ENCODE results near the gene UBE2B.
"Not testable (repeated sequence)": the region's sequence is repeated elsewhere in the genome, so short reads cannot be mapped to it uniquely, and the experiment has no call there.

UBE2B gene

DNA sequence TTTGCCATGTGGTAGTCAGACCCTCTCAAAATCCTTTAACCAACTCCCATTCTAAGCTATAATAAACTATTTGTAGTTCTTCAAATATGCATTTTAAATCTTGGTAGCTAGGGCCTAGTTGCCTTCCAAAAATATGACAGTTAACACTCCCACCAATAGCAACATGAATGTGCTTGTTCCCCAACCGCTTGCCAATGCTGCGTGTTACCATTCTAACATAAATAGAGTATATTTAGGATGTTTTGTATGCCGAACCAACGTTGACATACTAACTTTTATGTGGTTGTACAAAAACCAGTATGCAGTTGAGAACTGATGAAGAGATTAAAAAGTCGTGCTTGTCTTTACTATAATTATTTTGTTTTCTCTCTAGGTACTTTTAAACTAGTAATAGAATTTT lies 9.0 kb downstream of the UBE2B start (continued):
- TF ChIP-seq SCRT1 (tag by site-specific recombination; IDR thresholded peaks at IDR 0.05; ENCODE audit: borderline replicate concordance) (no peak), WT1 (tag by site-specific recombination; IDR thresholded peaks at IDR 0.05) (no peak), ZNF501 (tag by site-specific recombination; IDR thresholded peaks at IDR 0.05) (no peak), ZNF354C (tag by site-specific recombination; IDR thresholded peaks at IDR 0.05; ENCODE audit: borderline replicate concordance, low read depth) (no peak), ZNF792 (tag by site-specific recombination; IDR thresholded peaks at IDR 0.05) (no peak), KLF16 (tag by site-specific recombination; IDR thresholded peaks at IDR 0.05) (no peak)

DNA sequence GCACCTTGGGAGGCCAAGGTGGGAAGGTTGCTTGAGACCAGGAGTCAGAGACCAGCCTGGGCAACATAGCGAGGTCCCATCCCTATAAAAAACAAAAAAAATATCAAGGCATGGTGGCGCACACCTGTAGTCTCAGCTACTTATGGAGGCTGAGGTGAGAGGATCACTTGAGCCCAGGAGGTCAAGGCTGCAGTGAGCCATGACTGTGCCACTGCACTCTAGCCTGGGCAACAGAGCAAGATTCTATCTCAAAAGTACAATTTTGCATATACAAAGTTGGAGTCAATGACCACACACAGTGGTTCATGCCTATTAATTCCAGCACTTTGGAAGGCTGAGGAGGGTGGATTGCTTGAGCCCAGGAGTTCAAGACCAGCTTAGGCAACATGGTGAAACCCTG lies 10.8 kb downstream of the UBE2B start:
- POLR2A ChIA-PET: interaction anchor here (2.0 kb wide), 1 partner anchor 10 kb away, joined by 5 read pairs; the partner anchor contains the start of gene UBE2B
- H3K9me3 ChIP-seq (ENCODE audit: control insufficient read depth, insufficient read depth, low read depth, low read length); H3K4me1 ChIP-seq (ENCODE audit: control insufficient read depth, insufficient read depth, low read length); H3K27ac ChIP-seq (ENCODE audit: extremely low read depth, low read depth, low read length); H3K4me3 ChIP-seq (ENCODE audit: low read depth, low read length): not testable (repeated sequence)
- TF ChIP-seq ZNF121 (tag by site-specific recombination; IDR thresholded peaks at IDR 0.05): peak; percentile 78; the same call in 1 of the 2 replicates
- peaks cover 76 to 85% of the 10 kb centered on the region in 2 experiments for H3K36me3 ChIP-seq (ENCODE audit: control insufficient read depth in 2 of 2, insufficient read depth in 1 of 2, low read length in 2 of 2)
- CTCF ChIA-PET: interaction anchor here (0.7 to 1.5 kb wide), 4 partner anchors 10 to 205 kb away, joined by 3 to 4 read pairs (median 3); no protein-coding TSS in a partner anchor

DNA sequence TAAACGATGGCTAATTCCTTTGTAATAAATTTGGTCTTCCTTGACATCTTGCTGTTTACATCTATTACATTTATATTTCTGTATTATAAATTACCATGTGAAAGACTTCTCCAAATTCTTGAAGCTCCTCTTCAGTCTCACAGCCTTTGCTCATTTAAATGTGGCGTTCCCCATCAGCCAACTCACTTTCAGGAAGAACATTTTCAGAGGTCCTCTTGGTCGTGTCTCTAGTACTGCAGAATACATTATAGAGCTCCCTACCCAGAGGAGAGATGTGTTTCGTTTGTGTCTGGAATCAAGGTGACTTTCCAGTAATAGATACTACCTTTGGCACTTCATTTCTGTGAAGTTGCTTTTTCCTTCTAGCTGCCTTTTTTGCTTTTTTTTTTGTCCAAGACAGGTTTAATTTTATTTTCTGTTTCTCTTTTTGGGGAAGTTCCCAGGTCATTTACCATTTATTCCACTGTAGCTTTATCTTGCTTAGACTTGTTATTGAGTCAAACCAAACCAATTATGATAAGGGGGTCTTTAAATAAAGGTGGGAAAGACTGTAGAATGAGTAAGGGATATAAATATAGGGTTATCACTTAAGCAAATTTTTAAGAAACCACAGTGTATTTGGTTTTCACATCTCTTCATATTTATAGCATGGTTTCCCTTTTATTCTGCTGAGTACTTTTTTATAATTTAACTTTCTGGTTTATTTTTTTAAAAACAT lies 12.8 kb downstream of the UBE2B start:
- Histone ChIP-seq H3K36me3 (ENCODE audit: control insufficient read depth in 2 of 2, insufficient read depth in 1 of 2, low read length in 2 of 2) (peaks cover 82 to 86% of the 10 kb centered on the region in 2 experiments), H3K4me3 (ENCODE audit: low read depth, low read length) (no peak overlapping the region)
- POLR2A ChIA-PET: interaction anchor here (1.7 kb wide), 1 partner anchor 12 kb away, joined by 5 read pairs; the partner anchor contains the start of gene UBE2B

DNA sequence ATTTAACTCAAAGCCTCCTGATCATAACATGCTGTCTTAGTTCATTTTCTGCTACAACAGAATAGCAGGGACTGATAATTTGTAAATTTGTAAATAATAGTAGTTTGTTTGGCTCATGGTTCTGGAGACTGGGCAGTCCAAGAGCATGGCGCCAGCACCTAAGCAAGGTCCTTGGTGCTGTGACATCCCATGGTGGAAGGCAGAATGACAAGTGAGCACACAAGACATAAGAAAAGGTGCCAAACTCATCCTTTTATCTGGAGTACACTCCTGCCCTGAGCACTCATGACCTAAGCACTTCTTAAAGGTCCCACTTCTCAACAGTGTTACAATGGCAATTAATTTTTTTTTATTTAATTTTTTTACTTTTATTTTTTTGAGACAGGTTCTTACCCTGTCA lies 16.1 kb downstream of the UBE2B start:
- H3K36me3 ChIP-seq (ENCODE audit: control insufficient read depth in 2 of 2, insufficient read depth in 1 of 2, low read length in 2 of 2): peaks cover 79 to 85% of the 10 kb centered on the region in 2 experiments
- no peaks in the 10 kb centered on the region for H3K9me3 ChIP-seq (ENCODE audit: control insufficient read depth, insufficient read depth, low read depth, low read length)
- no peaks in the 10 kb centered on the region for H3K4me1 ChIP-seq (ENCODE audit: control insufficient read depth, insufficient read depth, low read length)
- POLR2A ChIA-PET: no interaction called here
- H3K4me3 ChIP-seq (ENCODE audit: low read depth, low read length): no peak overlapping the region
- no peak overlapping the region for H3K27ac ChIP-seq (ENCODE audit: extremely low read depth, low read depth, low read length)
- CTCF ChIA-PET: interaction anchor here (1.2 kb wide), 1 partner anchor 84 kb away, joined by 3 read pairs; no protein-coding TSS in a partner anchor
- TF ChIP-seq, protein P1, sequence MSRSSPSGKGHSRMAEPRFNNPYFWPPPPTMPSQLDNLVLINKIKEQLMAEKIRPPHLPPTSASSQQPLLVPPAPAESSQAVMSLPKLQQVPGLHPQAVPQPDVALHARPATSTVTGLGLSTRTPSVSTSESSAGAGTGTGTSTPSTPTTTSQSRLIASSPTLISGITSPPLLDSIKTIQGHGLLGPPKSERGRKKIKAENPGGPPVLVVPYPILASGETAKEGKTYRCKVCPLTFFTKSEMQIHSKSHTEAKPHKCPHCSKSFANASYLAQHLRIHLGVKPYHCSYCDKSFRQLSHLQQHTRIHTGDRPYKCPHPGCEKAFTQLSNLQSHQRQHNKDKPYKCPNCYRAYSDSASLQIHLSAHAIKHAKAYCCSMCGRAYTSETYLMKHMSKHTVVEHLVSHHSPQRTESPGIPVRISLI (tag by site-specific recombination; IDR thresholded peaks at IDR 0.05): 0 out of 2 replicates have a peak, but pooled peaks have one; percentile 23
- TF ChIP-seq BCL11A (tag by site-specific recombination; IDR thresholded peaks at IDR 0.05; ENCODE audit: low read depth): no peak
- TF ChIP-seq REPIN1 (tag by site-specific recombination; IDR thresholded peaks at IDR 0.05; ENCODE audit: low read depth): no peak

More for the DNA sequence above, 12.8 kb downstream of the UBE2B start:
- no peaks in the 10 kb centered on the region for H3K4me1 ChIP-seq (ENCODE audit: control insufficient read depth, insufficient read depth, low read length)
- no peak for TF ChIP-seq ZNF24 (tag by site-specific recombination; IDR thresholded peaks at IDR 0.05)
- no peak for TF ChIP-seq ZNF600 (tag by site-specific recombination; IDR thresholded peaks at IDR 0.05)
- no peak for TF ChIP-seq SCRT1 (tag by site-specific recombination; IDR thresholded peaks at IDR 0.05; ENCODE audit: borderline replicate concordance)
- TF ChIP-seq ZNF214 (tag by site-specific recombination; IDR thresholded peaks at IDR 0.05; ENCODE audit: borderline replicate concordance): no peak
- TF ChIP-seq, protein P2, sequence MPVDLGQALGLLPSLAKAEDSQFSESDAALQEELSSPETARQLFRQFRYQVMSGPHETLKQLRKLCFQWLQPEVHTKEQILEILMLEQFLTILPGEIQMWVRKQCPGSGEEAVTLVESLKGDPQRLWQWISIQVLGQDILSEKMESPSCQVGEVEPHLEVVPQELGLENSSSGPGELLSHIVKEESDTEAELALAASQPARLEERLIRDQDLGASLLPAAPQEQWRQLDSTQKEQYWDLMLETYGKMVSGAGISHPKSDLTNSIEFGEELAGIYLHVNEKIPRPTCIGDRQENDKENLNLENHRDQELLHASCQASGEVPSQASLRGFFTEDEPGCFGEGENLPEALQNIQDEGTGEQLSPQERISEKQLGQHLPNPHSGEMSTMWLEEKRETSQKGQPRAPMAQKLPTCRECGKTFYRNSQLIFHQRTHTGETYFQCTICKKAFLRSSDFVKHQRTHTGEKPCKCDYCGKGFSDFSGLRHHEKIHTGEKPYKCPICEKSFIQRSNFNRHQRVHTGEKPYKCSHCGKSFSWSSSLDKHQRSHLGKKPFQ (tag by site-specific recombination; IDR thresholded peaks at IDR 0.05): no peak
- TF ChIP-seq, protein P3, sequence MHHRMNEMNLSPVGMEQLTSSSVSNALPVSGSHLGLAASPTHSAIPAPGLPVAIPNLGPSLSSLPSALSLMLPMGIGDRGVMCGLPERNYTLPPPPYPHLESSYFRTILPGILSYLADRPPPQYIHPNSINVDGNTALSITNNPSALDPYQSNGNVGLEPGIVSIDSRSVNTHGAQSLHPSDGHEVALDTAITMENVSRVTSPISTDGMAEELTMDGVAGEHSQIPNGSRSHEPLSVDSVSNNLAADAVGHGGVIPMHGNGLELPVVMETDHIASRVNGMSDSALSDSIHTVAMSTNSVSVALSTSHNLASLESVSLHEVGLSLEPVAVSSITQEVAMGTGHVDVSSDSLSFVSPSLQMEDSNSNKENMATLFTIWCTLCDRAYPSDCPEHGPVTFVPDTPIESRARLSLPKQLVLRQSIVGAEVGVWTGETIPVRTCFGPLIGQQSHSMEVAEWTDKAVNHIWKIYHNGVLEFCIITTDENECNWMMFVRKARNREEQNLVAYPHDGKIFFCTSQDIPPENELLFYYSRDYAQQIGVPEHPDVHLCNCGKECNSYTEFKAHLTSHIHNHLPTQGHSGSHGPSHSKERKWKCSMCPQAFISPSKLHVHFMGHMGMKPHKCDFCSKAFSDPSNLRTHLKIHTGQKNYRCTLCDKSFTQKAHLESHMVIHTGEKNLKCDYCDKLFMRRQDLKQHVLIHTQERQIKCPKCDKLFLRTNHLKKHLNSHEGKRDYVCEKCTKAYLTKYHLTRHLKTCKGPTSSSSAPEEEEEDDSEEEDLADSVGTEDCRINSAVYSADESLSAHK (tag by site-specific recombination; IDR thresholded peaks at IDR 0.05): no peak
- TF ChIP-seq SETDB1 (IDR thresholded peaks at IDR 0.05; ENCODE audit: insufficient read length, low read length): no peak
- no peak for TF ChIP-seq ZNF324 (tag by site-specific recombination; IDR thresholded peaks at IDR 0.05)
- no peak for TF ChIP-seq KLF1 (tag by site-specific recombination; IDR thresholded peaks at IDR 0.05)
- no peaks in the 10 kb centered on the region for H3K9me3 ChIP-seq (ENCODE audit: control insufficient read depth, insufficient read depth, low read depth, low read length)
- H3K27ac ChIP-seq (ENCODE audit: extremely low read depth, low read depth, low read length): no peak overlapping the region
- CTCF ChIA-PET: interaction anchor here (0.7 to 1.4 kb wide), 5 partner anchors 9 to 444 kb away, joined by 3 to 6 read pairs (median 4); partner anchors contain the start of gene CDKN2AIPNL

All from HEK293 (cell line).